Measurements from ENCODE around the gene KMT2E.

The KMT2E gene

GRCh38 chr7:105101864-105102263, 87.9 kb downstream of the KMT2E start:
- H3K9me2 ChIP-seq (replicated peaks; ENCODE audit: control insufficient read depth, low read length): no peaks in the 10 kb centered on the region
- H3K4me1 ChIP-seq (ENCODE audit: control insufficient read depth, low read length): no peaks in the 10 kb centered on the region
- H3K4me3 ChIP-seq (ENCODE audit: low read length): no peak overlapping the region
- 0 out of 2 replicates have a peak, but pooled peaks cover 2% of the 10 kb centered on the region for H3K79me2 ChIP-seq (ENCODE audit: control insufficient read depth, low read length)
- peaks cover 21% of the 10 kb centered on the region for H3F3A ChIP-seq (ENCODE audit: control insufficient read depth, insufficient read depth)
- no peak overlapping the region for H3K4me2 ChIP-seq (ENCODE audit: low read length)
- no peak overlapping the region for H3K27ac ChIP-seq (ENCODE audit: low read depth, low read length)
- peaks cover 87% of the 10 kb centered on the region for H3K36me3 ChIP-seq (ENCODE audit: control insufficient read depth, low read length)
- H3K27me3 ChIP-seq (ENCODE audit: control insufficient read depth, low read length): no peaks in the 10 kb centered on the region
- no peaks in the 10 kb centered on the region for H4K20me1 ChIP-seq (ENCODE audit: control insufficient read depth, insufficient read depth, low read depth, low read length)
- no peaks in the 10 kb centered on the region for H3K9me3 ChIP-seq (ENCODE audit: control insufficient read depth, insufficient read depth, low read length)
- TF ChIP-seq CTCF (IDR thresholded peaks at IDR 0.05; ENCODE audit: low read depth, low read length, poor library complexity, severe bottlenecking) (no peak), EZH2phosphoT487 (IDR thresholded peaks at IDR 0.05; ENCODE audit: borderline replicate concordance, low read length) (no peak)

- 0 out of 2 replicates have a peak, but pooled peaks cover 2% of the 10 kb centered on the region for H3K79me2 ChIP-seq (ENCODE audit: control insufficient read depth, low read length)
- no peak overlapping the region for H3K27ac ChIP-seq (ENCODE audit: low read depth, low read length)
- no peaks in the 10 kb centered on the region for H3K27me3 ChIP-seq (ENCODE audit: control insufficient read depth, low read length)
- no peak overlapping the region for H3K4me2 ChIP-seq (ENCODE audit: low read length)
- H4K20me1 ChIP-seq (ENCODE audit: control insufficient read depth, insufficient read depth, low read depth, low read length): no peaks in the 10 kb centered on the region
- no peaks in the 10 kb centered on the region for H3K9me3 ChIP-seq (ENCODE audit: control insufficient read depth, insufficient read depth, low read length)
- TF ChIP-seq EZH2phosphoT487 (IDR thresholded peaks at IDR 0.05; ENCODE audit: borderline replicate concordance, low read length) (no peak), CTCF (IDR thresholded peaks at IDR 0.05; ENCODE audit: low read depth, low read length, poor library complexity, severe bottlenecking) (no peak)
- no peaks in the 10 kb centered on the region for H3K9me2 ChIP-seq (replicated peaks; ENCODE audit: control insufficient read depth, low read length)
- H3F3A ChIP-seq (ENCODE audit: control insufficient read depth, insufficient read depth): peaks cover 21% of the 10 kb centered on the region
- peaks cover 87% of the 10 kb centered on the region for H3K36me3 ChIP-seq (ENCODE audit: control insufficient read depth, low read length)
- H3K4me3 ChIP-seq (ENCODE audit: low read length): no peak overlapping the region
- no peaks in the 10 kb centered on the region for H3K4me1 ChIP-seq (ENCODE audit: control insufficient read depth, low read length)
Measured at GRCh38 chr7:105102557-105103352, 88.8 kb downstream of the KMT2E start.

- no peaks in the 10 kb centered on the region for H3K9me3 ChIP-seq (ENCODE audit: control insufficient read depth, insufficient read depth, low read length)
- H3K27ac ChIP-seq (ENCODE audit: low read depth, low read length): no peak overlapping the region
- H3K9me2 ChIP-seq (replicated peaks; ENCODE audit: control insufficient read depth, low read length): no peaks in the 10 kb centered on the region
- H3K27me3 ChIP-seq (ENCODE audit: control insufficient read depth, low read length): no peaks in the 10 kb centered on the region
- 0 out of 2 replicates have a peak, but pooled peaks cover 2% of the 10 kb centered on the region for H3K79me2 ChIP-seq (ENCODE audit: control insufficient read depth, low read length)
- peaks cover 90% of the 10 kb centered on the region for H3K36me3 ChIP-seq (ENCODE audit: control insufficient read depth, low read length)
- H3K4me2 ChIP-seq (ENCODE audit: low read length): no peak overlapping the region
- H3F3A ChIP-seq (ENCODE audit: control insufficient read depth, insufficient read depth): peaks cover 22% of the 10 kb centered on the region
- no peaks in the 10 kb centered on the region for H3K4me1 ChIP-seq (ENCODE audit: control insufficient read depth, low read length)
- no peak for TF ChIP-seq CTCF (IDR thresholded peaks at IDR 0.05; ENCODE audit: low read depth, low read length, poor library complexity, severe bottlenecking)
- H4K20me1 ChIP-seq (ENCODE audit: control insufficient read depth, insufficient read depth, low read depth, low read length): no peaks in the 10 kb centered on the region
- H3K4me3 ChIP-seq (ENCODE audit: low read length): no peak overlapping the region
Measured at GRCh38 chr7:105105579-105105978, 91.6 kb downstream of the KMT2E start.

Measured in DOHH2 (cell line).